Mesenchymal stem cell (in vitro differentiated cells and primary cell): ENCODE measurements around the gene ZNF333.

Experiments
- DNase-seq: peaks from one replicate; pipeline ENCODE4 v3.0.0-alpha.2; 2013
- H2AFZ ChIP-seq: one replicate; pipeline ENCODE4 v1.6.1; 2013; ENCODE audit warnings: low read depth, mild to moderate bottlenecking, control low read depth, inconsistent platforms, low read length, moderate library complexity
- H2AK5ac ChIP-seq: 2 replicates; pipeline ENCODE4 v1.6.1; 2013; ENCODE audit warnings: low read length, moderate library complexity, mild to moderate bottlenecking, inconsistent platforms; ENCODE audit not compliant: severe bottlenecking
- H2BK120ac ChIP-seq: one replicate; pipeline ENCODE4 v1.6.1; 2013; ENCODE audit warnings: low read depth, mild to moderate bottlenecking, inconsistent platforms, low read length, moderate library complexity
- H2BK12ac ChIP-seq, 2 experiments: one replicate each; pipeline ENCODE4 v1.6.1; 2013; ENCODE audit warnings: inconsistent platforms in 2 of 2, low read length in 2 of 2, mild to moderate bottlenecking in 2 of 2, moderate library complexity in 2 of 2, control low read depth in 1 of 2
- H2BK15ac ChIP-seq: one replicate; pipeline ENCODE4 v1.6.1; 2013; ENCODE audit warnings: mild to moderate bottlenecking, low read depth, inconsistent platforms; ENCODE audit not compliant: poor library complexity, severe bottlenecking
- H2BK5ac ChIP-seq: 2 replicates; pipeline ENCODE4 v1.6.1; 2013; ENCODE audit warnings: low read depth, mild to moderate bottlenecking, low read length, control low read depth, inconsistent platforms; ENCODE audit not compliant: poor library complexity, severe bottlenecking
- H3K14ac ChIP-seq, 2 experiments: one replicate each; pipeline ENCODE4 v1.6.1; 2013; ENCODE audit warnings: inconsistent platforms in 2 of 2, low read length in 2 of 2, control low read depth in 1 of 2, mild to moderate bottlenecking in 1 of 2, moderate library complexity in 1 of 2
- H3K18ac ChIP-seq, 2 experiments: one replicate each; pipeline ENCODE4 v1.6.1; 2013; ENCODE audit warnings: inconsistent platforms in 2 of 2, low read length in 2 of 2, control low read depth in 1 of 2, low read depth in 1 of 2, mild to moderate bottlenecking in 1 of 2
- H3K23ac ChIP-seq, 2 experiments: one replicate each; pipeline ENCODE4 v1.6.1; 2013; ENCODE audit warnings: inconsistent platforms in 2 of 2, low read length in 2 of 2, mild to moderate bottlenecking in 2 of 2, moderate library complexity in 2 of 2, control low read depth in 1 of 2
- H3K27ac ChIP-seq: 2 replicates; pipeline ENCODE4 v1.5.1; 2013; ENCODE audit warnings: mild to moderate bottlenecking, moderate library complexity, low read length, control low read depth, inconsistent platforms; ENCODE audit not compliant: poor library complexity, severe bottlenecking
- H3K27me3 ChIP-seq, 2 experiments: 2 replicates each; pipeline versions ENCODE4 v1.6.1 to v1.7.0; 2013; ENCODE audit warnings: low read length in 2 of 2, mild to moderate bottlenecking in 2 of 2, moderate library complexity in 2 of 2, control low read depth in 1 of 2, inconsistent platforms in 1 of 2; ENCODE audit not compliant: control insufficient read depth in 1 of 2, insufficient read depth in 1 of 2
- H3K36me3 ChIP-seq, 2 experiments: 2 replicates each; pipeline versions ENCODE4 v1.6.1 to v1.7.0; 2013; ENCODE audit warnings: low read length in 2 of 2, control low read depth in 1 of 2, inconsistent platforms in 1 of 2, low read depth in 1 of 2, mild to moderate bottlenecking in 1 of 2; ENCODE audit not compliant: insufficient read depth in 2 of 2, control insufficient read depth in 1 of 2
- H3K4ac ChIP-seq, 2 experiments: one replicate each; pipeline ENCODE4 v1.6.1; 2013; ENCODE audit warnings: inconsistent platforms in 2 of 2, low read length in 2 of 2, mild to moderate bottlenecking in 2 of 2, moderate library complexity in 2 of 2, control low read depth in 1 of 2, low read depth in 1 of 2
- H3K4me1 ChIP-seq: 2 replicates; pipeline ENCODE4 v1.6.1; 2013; ENCODE audit warnings: low read depth, low read length, control low read depth; ENCODE audit not compliant: control insufficient read depth, insufficient read depth
- H3K4me2 ChIP-seq: 2 replicates; pipeline ENCODE4 v1.6.1; 2013; ENCODE audit warnings: low read length, mild to moderate bottlenecking, inconsistent platforms; ENCODE audit not compliant: poor library complexity, severe bottlenecking
- H3K4me3 ChIP-seq, 2 experiments: 2 replicates each; pipeline versions ENCODE4 v1.5.1 to v1.7.0; 2013; ENCODE audit warnings: low read length in 2 of 2, mild to moderate bottlenecking in 2 of 2, control low read depth in 1 of 2, low read depth in 1 of 2; ENCODE audit not compliant: insufficient read depth in 1 of 2
- H3K79me1 ChIP-seq: replicated peaks from 2 replicates; pipeline ENCODE4 v1.6.1; 2013; ENCODE audit warnings: mild to moderate bottlenecking, control low read depth, low read length, inconsistent platforms; ENCODE audit not compliant: poor library complexity, severe bottlenecking
- H3K9ac ChIP-seq: 2 replicates; pipeline ENCODE4 v1.7.0; 2013; ENCODE audit warnings: mild to moderate bottlenecking, low read length, moderate library complexity
- H3K9me3 ChIP-seq: 2 replicates; pipeline ENCODE4 v1.7.0; 2013; ENCODE audit warnings: mild to moderate bottlenecking, low read length; ENCODE audit not compliant: control insufficient read depth
- H4K8ac ChIP-seq: one replicate; pipeline ENCODE4 v1.6.1; 2013; ENCODE audit warnings: inconsistent platforms, mild to moderate bottlenecking, low read length, moderate library complexity
- H4K91ac ChIP-seq: one replicate; pipeline ENCODE4 v1.6.1; 2013; ENCODE audit warnings: mild to moderate bottlenecking, low read length, inconsistent platforms
- WGBS: methylation state at CpG from one replicate; pipeline ENCODE4 v1.1.7; 2013; ENCODE audit warnings: mixed read lengths; 5-methylcytosine and 5-hydroxymethylcytosine counted together

Gene ZNF333

DNA sequence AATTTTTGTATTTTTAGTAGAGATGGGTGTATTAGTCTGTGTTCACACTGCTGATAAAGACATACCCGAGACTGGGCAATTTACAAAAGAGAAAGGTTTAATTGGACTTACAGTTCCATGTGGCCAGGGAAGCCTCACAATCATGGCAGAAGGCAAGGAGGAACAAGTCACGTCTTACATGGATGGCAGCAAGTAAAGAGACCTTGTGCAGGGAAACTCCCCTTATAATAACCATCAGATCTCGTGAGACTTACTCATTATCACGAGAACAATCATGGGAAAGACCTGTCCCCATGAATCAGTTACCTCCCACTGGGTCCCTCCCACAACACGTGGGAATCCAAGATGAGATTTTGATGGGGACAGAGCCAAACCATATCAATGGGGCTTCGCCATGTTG is 14.6 kb downstream of the ZNF333 start:
- 90% methylated on average over 6 of the region's 6 CpGs for WGBS
- no peak overlapping the region for H2BK12ac ChIP-seq
- no peaks in the 10 kb centered on the region for H3K79me1 ChIP-seq
- no peak overlapping the region for H4K8ac ChIP-seq
- H3K23ac ChIP-seq, result no peak overlapping the region
- no peak overlapping the region for H3K27ac ChIP-seq
- H2AFZ ChIP-seq, result no peak overlapping the region
- H3K4me3 ChIP-seq, result no peak overlapping the region
- H2BK5ac ChIP-seq, result no peak overlapping the region
- H2AK5ac ChIP-seq, result no peak overlapping the region
- no peak overlapping the region for H2BK15ac ChIP-seq
- no peak overlapping the region for H3K4me2 ChIP-seq
- DNase-seq, result no peak
- H4K91ac ChIP-seq, result no peak overlapping the region
- H3K14ac ChIP-seq, result no peak overlapping the region
- no peak overlapping the region for H3K9ac ChIP-seq
- no peak overlapping the region for H3K18ac ChIP-seq
- H3K36me3 ChIP-seq, result peaks cover 85 to 95% of the 10 kb centered on the region in 2 experiments
- H3K4me1 ChIP-seq, result no peaks in the 10 kb centered on the region
- H3K27me3 ChIP-seq, result no peaks in the 10 kb centered on the region
- peaks cover 43% of the 10 kb centered on the region for H3K9me3 ChIP-seq
- H2BK120ac ChIP-seq, result no peak overlapping the region
- no peak overlapping the region for H3K4ac ChIP-seq

DNA sequence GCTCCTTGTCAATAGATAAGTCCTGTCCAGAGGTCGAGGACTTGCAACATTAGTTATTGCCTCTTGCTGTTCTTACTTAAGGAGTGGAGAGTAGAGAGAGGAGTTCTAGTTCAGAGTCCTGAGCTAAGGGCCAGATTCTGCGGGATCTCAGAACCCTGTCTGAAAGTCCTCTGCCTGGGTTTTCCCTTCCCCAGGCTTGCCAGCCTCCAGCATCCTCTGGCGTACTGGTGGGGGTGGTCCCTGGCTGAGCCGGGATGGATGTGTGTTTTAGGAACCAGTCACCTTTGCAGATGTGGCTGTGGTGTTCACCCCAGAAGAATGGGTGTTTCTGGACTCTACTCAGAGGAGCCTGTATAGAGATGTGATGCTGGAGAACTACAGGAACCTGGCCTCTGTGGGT is 26.0 kb downstream of the ZNF333 start:
- Histone ChIP-seq H4K8ac (no peak overlapping the region), H2BK12ac (no peak overlapping the region), H3K79me1 (no peaks in the 10 kb centered on the region), H2AFZ (no peak overlapping the region), H3K4me1 (no peaks in the 10 kb centered on the region), H3K27me3 (no peaks in the 10 kb centered on the region), H2AK5ac (no peak overlapping the region), H3K23ac (no peak overlapping the region), H3K9me3 (peaks cover 89% of the 10 kb centered on the region), H4K91ac (no peak overlapping the region), H3K4me2 (no peak overlapping the region), H3K4me3 (peak overlapping the region in 1 of 2 experiments; percentile 48), H3K9ac (no peak overlapping the region), H3K36me3 (peaks cover 53 to 96% of the 10 kb centered on the region in 2 experiments), H3K18ac (no peak overlapping the region), H2BK120ac (no peak overlapping the region), H3K14ac (no peak overlapping the region), H2BK15ac (no peak overlapping the region), H2BK5ac (no peak overlapping the region), H3K4ac (no peak overlapping the region), H3K27ac (no peak overlapping the region)
- WGBS, result 96% methylated on average over 4 of the region's 4 CpGs
- DNase-seq, result no peak

DNA sequence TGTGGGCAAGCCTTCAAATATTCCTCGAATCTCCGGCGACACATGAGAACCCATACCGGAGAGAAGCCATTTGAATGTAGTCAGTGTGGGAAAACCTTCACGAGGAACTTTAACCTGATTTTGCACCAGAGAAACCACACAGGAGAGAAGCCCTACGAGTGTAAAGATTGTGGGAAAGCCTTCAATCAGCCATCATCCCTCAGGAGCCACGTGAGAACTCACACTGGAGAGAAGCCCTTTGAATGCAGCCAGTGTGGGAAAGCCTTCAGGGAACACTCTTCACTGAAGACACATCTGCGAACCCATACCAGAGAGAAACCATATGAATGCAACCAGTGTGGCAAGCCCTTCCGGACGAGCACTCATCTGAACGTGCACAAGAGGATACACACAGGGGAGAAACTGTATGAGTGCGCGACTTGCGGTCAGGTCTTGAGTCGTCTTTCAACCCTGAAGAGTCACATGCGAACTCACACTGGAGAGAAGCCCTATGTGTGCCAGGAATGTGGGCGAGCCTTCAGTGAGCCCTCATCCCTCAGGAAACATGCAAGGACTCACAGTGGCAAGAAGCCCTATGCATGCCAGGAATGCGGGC is 28.8 kb downstream of the ZNF333 start:
- Histone ChIP-seq H3K4me1 (no peaks in the 10 kb centered on the region), H3K36me3 (peaks cover 43 to 96% of the 10 kb centered on the region in 2 experiments), H4K8ac (no peak overlapping the region), H3K23ac (no peak overlapping the region), H3K4ac (no peak overlapping the region), H3K9ac (no peak overlapping the region), H3K9me3 (peaks cover 98% of the 10 kb centered on the region), H2AK5ac (no peak overlapping the region), H2BK5ac (no peak overlapping the region), H3K14ac (no peak overlapping the region), H2AFZ (no peak overlapping the region), H2BK12ac (no peak overlapping the region), H3K4me2 (no peak overlapping the region), H3K27me3 (no peaks in the 10 kb centered on the region), H3K27ac (no peak overlapping the region), H2BK120ac (no peak overlapping the region), H3K18ac (no peak overlapping the region), H3K79me1 (no peaks in the 10 kb centered on the region), H4K91ac (no peak overlapping the region), H3K4me3 (peak overlapping the region in 1 of 2 experiments; percentile 64), H2BK15ac (no peak overlapping the region)
- peak; percentile 1 for DNase-seq
- WGBS, result 92% methylated on average over 18 of the region's 18 CpGs

DNA sequence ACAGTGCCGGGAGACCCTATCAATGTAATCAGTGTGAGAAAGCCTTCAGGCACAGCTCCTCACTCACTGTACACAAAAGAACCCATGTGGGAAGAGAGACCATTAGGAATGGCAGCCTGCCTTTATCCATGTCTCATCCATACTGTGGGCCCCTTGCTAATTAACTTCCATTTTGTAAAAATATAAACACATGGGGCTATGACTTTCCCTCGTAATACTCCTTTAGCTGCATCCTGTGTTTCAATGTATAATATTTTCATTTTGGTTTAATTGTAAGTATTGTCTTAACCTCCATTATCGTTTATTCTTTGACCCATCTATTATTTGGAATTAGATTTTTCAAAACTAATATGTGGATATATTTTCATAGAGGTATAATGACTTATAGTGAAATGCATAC is 29.3 kb downstream of the ZNF333 start:
- no peak overlapping the region for H2BK120ac ChIP-seq
- no peak overlapping the region for H3K18ac ChIP-seq
- H3K36me3 ChIP-seq, result peaks cover 38 to 96% of the 10 kb centered on the region in 2 experiments
- no peak for DNase-seq
- no peak overlapping the region for H3K4me2 ChIP-seq
- no peak overlapping the region for H3K14ac ChIP-seq
- H3K4me1 ChIP-seq, result no peaks in the 10 kb centered on the region
- 100% methylated on average over 1 of the region's 3 CpGs for WGBS
- H4K91ac ChIP-seq, result no peak overlapping the region
- H3K79me1 ChIP-seq, result no peaks in the 10 kb centered on the region
- H2AK5ac ChIP-seq, result no peak overlapping the region
- no peak overlapping the region for H2AFZ ChIP-seq
- H3K9ac ChIP-seq, result no peak overlapping the region
- H3K9me3 ChIP-seq, result peaks cover 99% of the 10 kb centered on the region
- no peak overlapping the region for H3K23ac ChIP-seq
- no peak overlapping the region for H3K4ac ChIP-seq
- H3K27ac ChIP-seq, result no peak overlapping the region
- peak overlapping the region in 1 of 2 experiments; percentile 64 for H3K4me3 ChIP-seq
- no peak overlapping the region for H2BK12ac ChIP-seq
- no peak overlapping the region for H2BK5ac ChIP-seq
- no peak overlapping the region for H2BK15ac ChIP-seq
- no peaks in the 10 kb centered on the region for H3K27me3 ChIP-seq
- no peak overlapping the region for H4K8ac ChIP-seq
